ENCODE data around the gene COL9A1.
A peak's percentile ranks its signal among the peaks of the same experiment; 100 is the strongest.
"Not testable (repeated sequence)": the region's sequence is repeated elsewhere in the genome, so short reads cannot be mapped to it uniquely, and the experiment has no call there.

Gene COL9A1

DNA sequence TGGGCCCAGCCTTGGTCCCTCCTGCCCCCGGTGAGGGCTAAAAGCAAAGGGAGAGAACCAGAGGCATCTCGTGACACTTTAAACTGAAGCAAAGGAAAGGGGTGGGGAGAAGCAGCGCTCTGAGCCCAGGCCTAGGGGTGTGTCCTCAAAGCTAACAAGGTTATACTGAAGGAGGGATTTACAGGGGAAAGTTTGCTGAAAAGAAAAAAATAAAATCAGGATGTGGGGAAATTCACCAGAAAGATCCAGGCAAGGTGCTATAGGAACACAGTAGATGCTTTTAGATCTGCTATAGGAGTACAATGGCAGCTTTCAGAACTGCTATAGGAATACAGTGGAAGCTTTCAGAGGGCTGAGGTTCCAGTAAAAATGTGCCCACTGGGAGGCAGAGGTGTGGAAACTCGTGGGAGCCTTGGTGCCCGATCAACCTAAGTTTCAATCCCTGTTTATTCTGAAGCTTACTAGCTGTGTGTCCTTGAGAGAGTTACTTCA, at the start of gene COL9A1:
COL9A1 (minus strand) TSS at position 51 of the 492 bp plus-strand sequence. CDS start 160 bp downstream, outside the sequence.
- DNase-seq: no peak

- DNase-seq: no peak
These were observed 48.6 kb upstream of the COL9A1 start for GRCh38 chr6:70351461-70351860.

- DNase-seq: no peak
These were observed 42.7 kb upstream of the COL9A1 start for GRCh38 chr6:70345619-70346018.

DNA sequence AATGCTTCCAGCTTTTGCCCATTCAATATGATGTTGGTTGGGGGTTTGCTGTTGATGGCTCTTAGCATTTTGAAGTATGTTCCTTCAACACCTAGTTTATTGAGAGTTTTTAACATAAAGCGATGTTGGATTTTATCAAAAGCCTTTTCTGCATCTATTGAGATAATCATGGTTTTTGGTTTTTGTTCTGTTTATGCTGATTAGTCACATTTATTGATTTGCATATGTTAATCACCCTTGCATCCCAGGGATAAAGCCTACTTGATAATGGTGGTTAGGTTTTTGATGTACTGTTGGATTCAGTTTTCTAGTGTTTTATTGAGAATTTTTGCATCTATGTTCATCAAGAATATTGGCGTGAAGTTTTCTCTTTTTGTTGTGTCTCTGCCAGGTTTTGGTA, 40.4 kb upstream of the COL9A1 start:
- DNase-seq: no peak

- not testable (repeated sequence) for DNase-seq
These were observed 36.9 kb upstream of the COL9A1 start for GRCh38 chr6:70339810-70340209.

DNA sequence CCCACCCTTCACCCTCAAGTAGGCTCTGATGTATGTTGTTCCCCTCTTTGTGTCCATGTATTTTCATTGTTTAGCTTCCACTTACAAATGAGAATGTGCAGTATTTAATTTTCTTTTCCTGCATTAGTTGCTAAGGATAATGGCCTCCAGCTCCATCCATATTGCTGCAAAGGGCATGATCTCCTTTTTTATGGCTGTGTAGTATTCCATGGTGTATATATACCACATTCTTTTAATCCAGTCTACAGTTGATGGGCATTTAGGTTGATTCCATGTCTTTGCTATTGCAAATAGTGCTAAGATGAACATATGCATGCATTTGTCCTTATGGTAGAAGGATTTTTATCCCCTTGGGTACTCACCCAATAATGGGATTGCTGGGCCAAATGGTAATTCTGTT, 35.9 kb upstream of the COL9A1 start:
- no peak for DNase-seq

DNA sequence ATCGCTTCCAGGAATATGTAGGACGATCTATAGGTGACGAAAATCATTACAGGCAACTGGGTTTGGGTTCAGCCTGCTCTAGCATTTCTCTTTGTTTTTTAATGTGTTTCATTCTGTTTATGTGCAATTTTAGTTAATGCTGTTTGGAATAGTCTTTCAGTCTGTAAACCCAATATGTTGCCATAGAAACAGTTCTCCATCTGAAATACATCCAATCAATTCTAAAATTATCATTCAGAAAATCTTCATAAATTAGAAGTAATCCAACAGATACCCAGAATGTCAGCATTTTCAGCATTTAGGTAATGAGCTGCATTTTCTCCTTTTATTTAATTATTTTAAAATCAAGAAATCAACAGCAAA, 34.8 kb upstream of the COL9A1 start:
- no peak for DNase-seq

GRCh38 chr6:70336996-70337742, 34.3 kb upstream of the COL9A1 start:
- no peak for DNase-seq

DNA sequence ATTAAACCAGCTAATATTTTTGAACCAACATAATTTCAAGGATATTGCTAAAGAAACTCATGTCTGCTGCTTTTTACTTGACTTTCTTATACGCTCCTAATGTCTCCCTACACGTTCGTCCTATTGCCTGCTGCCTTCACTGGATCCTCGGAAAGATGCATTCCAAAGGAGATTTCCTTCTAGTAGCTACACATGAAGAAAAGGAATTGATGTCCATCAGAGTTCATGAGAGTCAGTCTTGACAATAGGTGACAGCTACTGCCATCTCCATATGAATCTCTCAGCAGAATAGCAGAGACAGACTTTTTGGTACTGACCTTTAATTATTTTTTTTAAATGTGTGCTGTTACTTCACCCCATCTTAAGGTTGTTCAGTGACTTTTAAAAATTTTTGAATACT, 24.2 kb upstream of the COL9A1 start:
- DNase-seq: no peak

GRCh38 chr6:70325009-70325408, 22.1 kb upstream of the COL9A1 start:
- DNase-seq: no peak

DNA sequence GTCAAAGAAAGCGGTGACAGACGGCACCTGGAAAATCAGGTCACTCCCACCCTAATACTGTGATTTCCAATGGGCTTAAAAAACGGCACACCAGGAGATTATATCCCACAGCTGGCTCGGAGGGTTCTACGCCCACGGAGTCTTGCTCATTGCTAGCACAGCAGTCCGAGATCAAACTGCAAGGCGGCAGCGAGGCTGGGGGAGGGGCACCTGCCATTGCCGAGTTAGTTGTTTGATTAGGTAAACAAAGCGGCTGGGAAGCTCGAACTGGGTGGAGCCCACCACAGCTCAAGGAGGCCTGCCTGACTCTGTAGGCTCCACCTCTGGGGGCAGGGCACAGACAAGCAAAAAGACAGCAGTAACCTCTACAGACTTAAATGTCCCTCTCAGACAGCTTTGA, 14.9 kb upstream of the COL9A1 start:
- not testable (repeated sequence) for DNase-seq

DNA sequence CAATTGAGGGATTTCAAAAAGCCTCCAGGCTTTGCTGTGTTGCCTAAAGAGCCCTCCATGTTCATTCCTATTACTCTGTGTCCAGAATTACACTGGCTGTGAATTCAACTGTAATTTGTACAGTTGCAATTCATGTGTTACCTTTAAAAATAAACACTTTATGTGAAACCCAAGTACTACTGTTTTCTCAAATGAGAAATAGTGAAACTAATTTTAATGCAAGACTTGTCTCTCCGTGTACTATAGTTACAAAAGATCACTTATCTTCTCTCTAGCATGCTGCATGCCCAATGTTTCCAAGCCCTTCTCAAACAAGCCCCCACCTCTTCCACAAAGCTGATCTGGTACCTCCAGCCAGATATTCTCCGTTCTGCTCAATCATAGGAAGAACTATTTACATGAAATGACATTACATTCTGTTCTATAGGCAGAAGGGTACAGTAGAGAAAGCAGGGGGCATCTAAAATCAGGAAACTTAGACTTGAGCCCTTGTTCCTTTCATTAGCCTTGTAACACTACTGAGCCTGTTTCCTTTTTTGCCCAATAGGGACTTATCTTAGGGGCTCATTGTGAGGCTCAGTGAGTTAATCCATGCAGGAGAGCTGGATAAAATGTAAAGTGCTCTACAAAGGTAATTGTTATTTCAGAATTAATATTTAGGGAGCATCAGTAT, 12.3 kb upstream of the COL9A1 start:
- DNase-seq: no peak

DNA sequence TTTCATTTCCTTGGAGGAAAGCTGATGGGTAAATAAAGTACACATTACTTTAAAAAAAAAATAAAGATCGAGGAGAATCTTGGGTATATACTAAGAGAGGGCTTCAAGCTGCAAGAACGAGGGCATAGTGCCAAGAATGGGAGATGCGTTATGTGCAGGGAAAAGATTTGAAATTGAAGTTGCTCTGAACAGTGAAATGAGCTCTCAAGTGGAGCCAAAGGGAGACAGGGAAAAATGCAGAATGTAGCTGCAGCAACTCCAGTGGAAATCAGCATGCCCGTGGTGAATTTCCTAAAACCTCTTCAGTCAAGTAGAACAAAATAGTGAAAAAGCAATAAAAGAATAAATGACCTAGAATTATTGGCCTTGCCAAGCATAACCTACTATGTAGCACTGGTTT, 11.4 kb upstream of the COL9A1 start:
- peak; percentile 3 for DNase-seq

- DNase-seq: no peak
These were observed 9.4 kb upstream of the COL9A1 start for GRCh38 chr6:70312165-70312745.

DNA sequence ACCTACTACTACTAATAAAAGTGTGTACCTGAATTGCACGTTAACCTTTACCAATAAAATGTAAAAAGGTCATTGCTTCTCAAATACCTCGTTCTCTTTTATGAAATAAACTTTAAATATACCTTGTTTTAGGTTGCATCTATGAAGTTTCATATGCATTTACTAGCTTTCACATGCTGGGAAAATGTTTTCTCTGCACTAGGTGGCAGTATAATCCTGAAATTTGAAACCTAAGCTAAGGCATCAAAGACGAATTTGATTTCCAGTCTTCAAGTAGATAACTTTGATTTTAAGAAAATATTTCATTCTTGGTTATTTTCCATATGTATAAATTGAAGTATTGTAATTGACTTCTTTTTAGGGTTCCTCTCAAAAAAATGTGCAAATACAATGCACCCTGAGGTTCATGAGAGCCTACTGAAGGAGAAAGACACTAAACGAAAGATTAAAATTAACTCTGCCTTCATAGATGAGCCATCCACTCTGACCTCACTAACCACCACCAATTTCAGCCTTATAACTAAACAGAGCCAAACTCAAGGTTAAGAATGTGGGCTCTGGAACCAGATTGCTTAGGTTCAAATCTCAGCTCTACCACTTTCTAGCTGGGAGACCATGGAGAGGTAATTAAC, 7.3 kb upstream of the COL9A1 start:
- DNase-seq: no peak

GRCh38 chr6:70309243-70309642, 6.4 kb upstream of the COL9A1 start:
- DNase-seq: no peak

DNA sequence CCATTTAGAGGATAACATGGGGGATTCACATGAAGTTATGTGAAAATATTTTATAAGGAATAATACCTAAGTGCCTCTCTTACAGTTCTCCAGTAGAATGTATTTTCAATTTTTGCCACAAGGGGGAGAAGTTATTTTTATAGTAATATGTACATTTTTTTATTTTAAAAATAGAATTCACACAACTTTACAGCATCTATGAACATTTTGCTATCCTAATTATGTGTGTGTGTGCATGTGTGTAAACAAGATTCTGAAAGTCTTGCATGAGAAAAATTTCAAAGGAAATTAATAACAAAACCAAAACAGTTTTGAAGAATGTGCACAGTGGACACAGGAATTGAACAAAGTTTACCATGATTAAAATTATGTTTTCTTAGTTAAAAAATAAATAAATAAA, 5.3 kb upstream of the COL9A1 start:
- not testable (repeated sequence) for DNase-seq

GRCh38 chr6:70307008-70307407, 4.1 kb upstream of the COL9A1 start:
- no peak for DNase-seq

- no peak for DNase-seq
These were observed 1.7 kb upstream of the COL9A1 start for GRCh38 chr6:70304616-70305015.

DNA sequence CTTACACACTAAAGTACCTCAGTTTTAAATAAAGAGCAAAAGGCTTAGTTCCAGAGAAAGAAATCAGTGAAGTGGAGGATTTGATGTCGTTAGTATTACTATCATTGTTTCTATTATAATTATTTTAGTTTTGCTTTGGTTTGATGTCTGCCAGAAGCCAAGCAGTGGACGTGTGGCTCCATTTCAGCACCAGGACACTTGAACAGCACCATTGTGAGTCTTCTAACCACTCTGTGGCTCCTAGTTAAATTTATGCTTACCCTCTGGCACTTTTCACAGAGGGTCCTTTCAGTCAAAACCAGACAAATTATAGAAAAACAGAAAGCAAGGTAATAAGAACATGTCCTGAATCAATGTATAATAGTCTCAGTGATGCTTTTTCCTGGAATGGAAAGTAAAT, 3.4 kb downstream of the COL9A1 start:
- no peak for DNase-seq

DNA sequence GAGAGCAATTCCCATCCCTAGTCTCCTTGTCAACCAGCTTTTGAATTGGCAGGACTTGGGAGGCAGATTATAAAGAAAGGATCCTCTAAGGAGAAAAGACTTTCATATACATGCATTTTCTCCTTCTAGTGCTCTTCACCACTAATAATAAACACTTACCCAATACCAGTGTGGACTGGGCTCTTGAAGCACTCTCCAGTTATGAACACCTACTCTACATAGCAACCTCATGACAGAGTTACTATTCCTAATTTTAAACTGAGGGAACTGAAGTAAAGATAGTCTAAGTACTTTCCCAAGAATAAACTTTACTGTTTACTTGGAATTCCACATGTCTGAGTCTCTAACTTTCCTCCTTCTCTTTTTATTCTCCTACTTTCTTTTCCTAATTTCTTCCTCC, 4.8 kb downstream of the COL9A1 start:
- DNase-seq: no peak

DNA sequence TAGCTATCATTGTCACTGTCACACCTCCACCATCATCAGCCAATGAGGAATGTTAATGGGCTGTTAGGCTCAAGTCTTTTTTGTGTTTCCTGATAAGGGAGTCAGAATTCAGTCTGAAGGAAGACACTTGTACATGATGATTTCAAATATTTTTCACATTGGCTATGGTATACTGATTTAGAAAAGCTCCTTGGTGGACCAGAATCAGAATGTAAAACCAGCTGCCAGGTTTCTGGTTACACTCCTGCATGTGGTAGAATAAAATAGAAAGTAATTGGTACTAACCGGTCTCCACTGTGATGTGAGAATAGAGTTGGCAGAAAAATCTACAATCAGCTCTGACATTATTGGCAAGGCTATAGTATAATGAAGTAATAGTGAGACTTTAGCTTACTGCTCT, 10.7 kb downstream of the COL9A1 start:
- DNase-seq: peak; percentile 86

GRCh38 chr6:70289299-70289698, 13.6 kb downstream of the COL9A1 start:
- DNase-seq: no peak

GRCh38 chr6:70286905-70287304, 16.0 kb downstream of the COL9A1 start:
- DNase-seq: no peak

Measured in NCI-H446 treated with DMSO at 0.1 percent for 48 hours (cell line).